ENCODE measurements around the gene PRPH2. TPM values are rescaled to one million over a fixed set of nuclear protein-coding genes. Genes with fewer than 3 reads are reported as not detected.

PRPH2 gene
- total and polyA plus RNA-seq, 2 experiments from 2014 or later, result not detected

- no peaks in the 10 kb centered on the region for H3K9me3 ChIP-seq (ENCODE audit: low read depth)
- H3K27me3 ChIP-seq, result no peaks in the 10 kb centered on the region
- H3K9me2 ChIP-seq (replicated peaks; ENCODE audit: insufficient read depth), result no peaks in the 10 kb centered on the region
- H3K27ac ChIP-seq, result peak overlapping the region; percentile 96
- no peaks in the 10 kb centered on the region for H3K36me3 ChIP-seq (replicated peaks; ENCODE audit: insufficient read depth, low read depth)
- whole genome bisulfite sequencing (ENCODE audit: low lambda C conversion rate, missing lambda C conversion rate), result 2% methylated on average over 29 of the region's 29 CpGs
- peaks cover 38% of the 10 kb centered on the region for H3K79me2 ChIP-seq
- peak overlapping the region; percentile 93 for H3K4me2 ChIP-seq
- H2AFZ ChIP-seq, result peak overlapping the region; percentile 54
- peaks cover 17% of the 10 kb centered on the region for H4K20me1 ChIP-seq (ENCODE audit: insufficient read depth, poor library complexity, severe bottlenecking)
- H3K4me1 ChIP-seq (ENCODE audit: insufficient read depth), result peaks cover 16% of the 10 kb centered on the region
- DNase-seq (ENCODE audit: low spot score), result no peak
- TF ChIP-seq EZH2phosphoT487 (IDR thresholded peaks at IDR 0.05; ENCODE audit: low read depth, severe bottlenecking, unreplicated experiment) (no peak), EZH2 (IDR thresholded peaks at IDR 0.05; ENCODE audit: borderline replicate concordance) (no peak), CTCF (IDR thresholded peaks at IDR 0.05; ENCODE audit: poor library complexity) (no peak)
- H3K4me3 ChIP-seq, result peak overlapping the region; percentile 71
Measured at GRCh38 chr6:42745083-42745639, 22.8 kb upstream of the PRPH2 start.

GRCh38 chr6:42744351-42744893, 22.0 kb upstream of the PRPH2 start:
- Histone ChIP-seq H3K27me3 (no peaks in the 10 kb centered on the region), H3K36me3 (replicated peaks; ENCODE audit: insufficient read depth, low read depth) (no peaks in the 10 kb centered on the region), H3K4me2 (peak overlapping the region; percentile 93), H3K9me2 (replicated peaks; ENCODE audit: insufficient read depth) (no peaks in the 10 kb centered on the region), H3K4me1 (ENCODE audit: insufficient read depth) (peaks cover 16% of the 10 kb centered on the region), H3K27ac (peak overlapping the region; percentile 96), H4K20me1 (ENCODE audit: insufficient read depth, poor library complexity, severe bottlenecking) (peaks cover 17% of the 10 kb centered on the region), H2AFZ (no peak overlapping the region), H3K9me3 (ENCODE audit: low read depth) (no peaks in the 10 kb centered on the region), H3K79me2 (peaks cover 38% of the 10 kb centered on the region), H3K4me3 (peak overlapping the region; percentile 71)
- no peak for DNase-seq (ENCODE audit: low spot score)
- WGBS (ENCODE audit: low lambda C conversion rate, missing lambda C conversion rate), result 49% methylated on average over 21 of the region's 21 CpGs
- no peak for TF ChIP-seq EZH2phosphoT487 (IDR thresholded peaks at IDR 0.05; ENCODE audit: low read depth, severe bottlenecking, unreplicated experiment)
- no peak for TF ChIP-seq EZH2 (IDR thresholded peaks at IDR 0.05; ENCODE audit: borderline replicate concordance)
- TF ChIP-seq CTCF (IDR thresholded peaks at IDR 0.05; ENCODE audit: poor library complexity), result no peak

GRCh38 chr6:42742116-42742894, 19.9 kb upstream of the PRPH2 start:
- TF ChIP-seq EZH2 (IDR thresholded peaks at IDR 0.05; ENCODE audit: borderline replicate concordance), result no peak
- no peak for TF ChIP-seq EZH2phosphoT487 (IDR thresholded peaks at IDR 0.05; ENCODE audit: low read depth, severe bottlenecking, unreplicated experiment)
- no peak for TF ChIP-seq CTCF (IDR thresholded peaks at IDR 0.05; ENCODE audit: poor library complexity)
- Histone ChIP-seq H3K4me3 (no peak overlapping the region), H3K27me3 (no peaks in the 10 kb centered on the region), H3K36me3 (replicated peaks; ENCODE audit: insufficient read depth, low read depth) (no peaks in the 10 kb centered on the region), H3K4me1 (ENCODE audit: insufficient read depth) (peaks cover 9% of the 10 kb centered on the region), H2AFZ (no peak overlapping the region), H3K27ac (no peak overlapping the region), H3K9me3 (ENCODE audit: low read depth) (no peaks in the 10 kb centered on the region), H3K4me2 (no peak overlapping the region), H4K20me1 (ENCODE audit: insufficient read depth, poor library complexity, severe bottlenecking) (peaks cover 17% of the 10 kb centered on the region), H3K79me2 (peaks cover 29% of the 10 kb centered on the region), H3K9me2 (replicated peaks; ENCODE audit: insufficient read depth) (no peaks in the 10 kb centered on the region)
- DNase-seq (ENCODE audit: low spot score), result no peak
- 73% methylated on average over 5 of the region's 5 CpGs for WGBS (ENCODE audit: low lambda C conversion rate, missing lambda C conversion rate)
